Endothelial cell of umbilical vein (primary cell): ENCODE data around the gene CAPS. TPM values are rescaled to one million over a fixed set of nuclear protein-coding genes. Genes with fewer than 3 reads are reported as not detected.

Experiments used
- BruUV-seq: library from RNA; stranded (reverse); fragments of 400-500 nt; replicated peaks from 2 replicates; lab custom pipeline; 2021; lab: Mats Ljungman, UMichigan
- CTCF ChIA-PET: fragments of 300-600, 350-600 bp; sonication (Branson Sonifier 250); formaldehyde crosslinking; loops from one replicate; lab custom pipeline; 2021; ENCODE audit warnings: antibody characterized with exemption, inconsistent platforms; lab: Charles Lee
- POLR2A ChIA-PET: fragments of 300-600, 350-600 bp; sonication (Branson Sonifier 250); formaldehyde crosslinking; loops from one replicate; lab custom pipeline; 2021; ENCODE audit warnings: antibody characterized with exemption, inconsistent platforms; lab: Charles Lee
- DNase-seq: peaks from one replicate; pipeline ENCODE4 v3.0.0-alpha.2; 2011; ENCODE audit warnings: low read depth, low spot score
- FAIRE-seq: peaks from 2 replicates; lab custom pipeline; 2011; peaks lifted over from hg19 to GRCh38; lab: Jason Lieb, UNC
- H2AFZ ChIP-seq: 2 replicates; pipeline ENCODE4 v1.6.0; 2012; ENCODE audit warnings: low read depth, low read length, control low read depth, inconsistent platforms
- H3K27ac ChIP-seq: 2 replicates; pipeline ENCODE4 v1.5.1; 2011; ENCODE audit warnings: low read depth, mild to moderate bottlenecking, control low read depth, low read length, moderate library complexity; ENCODE audit not compliant: insufficient read depth
- H3K27me3 ChIP-seq, 2 experiments: 2 replicates each; pipeline versions ENCODE4 v1.6.0 to v1.6.1; 2011; ENCODE audit warnings: low read length in 2 of 2, mixed read lengths in 1 of 2; ENCODE audit not compliant: control insufficient read depth in 2 of 2, insufficient read depth in 2 of 2
- H3K36me3 ChIP-seq, 2 experiments: 2 replicates in 1 of 2; 3 replicates in 1 of 2; pipeline ENCODE4 v1.5.1; 2011; ENCODE audit warnings: low read length in 2 of 2, mild to moderate bottlenecking in 1 of 2, moderate library complexity in 1 of 2; ENCODE audit not compliant: control insufficient read depth in 2 of 2, insufficient read depth in 2 of 2; ENCODE audit errors: extremely low read depth in 1 of 2
- H3K4me1 ChIP-seq: 3 replicates; pipeline ENCODE4 v1.5.1; 2011; ENCODE audit warnings: mild to moderate bottlenecking, low read length; ENCODE audit not compliant: control insufficient read depth, insufficient read depth; ENCODE audit errors: extremely low read depth
- H3K4me2 ChIP-seq: 2 replicates; pipeline ENCODE4 v1.6.1; 2011; ENCODE audit warnings: low read length, control low read depth, mixed read lengths; ENCODE audit not compliant: insufficient read depth
- H3K4me3 ChIP-seq, 3 experiments: fragments of 200-600 bp in 1 of 3; sonication (generic), shearing (Covaris generic) in 1 of 3; replicated peaks in 1 of 3; 2 replicates each; pipeline ENCODE4 v1.5.1; 2011 to 2016; ENCODE audit warnings: control low read depth in 3 of 3, low read length in 3 of 3, mild to moderate bottlenecking in 2 of 3, inconsistent platforms in 1 of 3, low read depth in 1 of 3, moderate library complexity in 1 of 3; ENCODE audit not compliant: insufficient read depth in 1 of 3
- H3K79me2 ChIP-seq: 2 replicates; pipeline ENCODE4 v1.6.0; 2012; ENCODE audit warnings: low read length, inconsistent platforms; ENCODE audit not compliant: control insufficient read depth, insufficient read depth
- H3K9ac ChIP-seq: replicated peaks from 2 replicates; pipeline ENCODE3; 2011; ENCODE audit warnings: low read length, control low read depth; ENCODE audit not compliant: insufficient read depth; ENCODE audit errors: extremely low read depth
- H3K9me1 ChIP-seq: replicated peaks from 3 replicates; pipeline ENCODE4 v1.6.0; 2011; ENCODE audit warnings: mild to moderate bottlenecking, low read length; ENCODE audit not compliant: control insufficient read depth, insufficient read depth; ENCODE audit errors: extremely low read depth
- H3K9me3 ChIP-seq: replicated peaks from 2 replicates; pipeline ENCODE4 v1.5.1; 2012; ENCODE audit warnings: low read length, inconsistent platforms; ENCODE audit not compliant: control insufficient read depth, insufficient read depth
- H4K20me1 ChIP-seq: replicated peaks from 2 replicates; pipeline ENCODE3; 2011; ENCODE audit warnings: mild to moderate bottlenecking, low read length; ENCODE audit not compliant: control insufficient read depth, insufficient read depth; ENCODE audit errors: extremely low read depth
- CTCF ChIP-seq, 2 donors: IDR thresholded peaks; 1 replicate in 1 of 2; 2 replicates in 1 of 2; pipeline ENCODE4 v1.5.1; 2011; ENCODE audit warnings: low read length in 2 of 2, mild to moderate bottlenecking in 2 of 2, moderate library complexity in 2 of 2, control low read depth in 1 of 2, inconsistent platforms in 1 of 2, low read depth in 1 of 2; ENCODE audit not compliant: insufficient read depth in 1 of 2; ENCODE audit errors: extremely low read depth in 1 of 2
- EZH2 ChIP-seq: IDR thresholded peaks from 2 replicates; pipeline ENCODE4 v1.6.1; 2012; ENCODE audit warnings: borderline replicate concordance, low read depth, mild to moderate bottlenecking, moderate library complexity, low read length, inconsistent platforms; ENCODE audit not compliant: severe bottlenecking
- FOS ChIP-seq: IDR thresholded peaks from 2 replicates; pipeline ENCODE4 v1.6.1; 2011; ENCODE audit warnings: mild to moderate bottlenecking, low read length, moderate library complexity, borderline replicate concordance; ENCODE audit not compliant: insufficient read depth
- GATA2 ChIP-seq: IDR thresholded peaks from 2 replicates; pipeline ENCODE4 v1.7.0; 2011; ENCODE audit warnings: low read depth, mild to moderate bottlenecking, moderate library complexity, mixed read lengths, low read length; ENCODE audit not compliant: insufficient read length, insufficient read depth
- JUN ChIP-seq: IDR thresholded peaks from 2 replicates; pipeline ENCODE4 v1.6.1; 2011; ENCODE audit warnings: borderline replicate concordance, low read depth; ENCODE audit not compliant: insufficient read length, insufficient read depth
- MAX ChIP-seq: IDR thresholded peaks from 2 replicates; pipeline ENCODE4 v1.6.1; 2011; ENCODE audit not compliant: insufficient read depth, insufficient read length
- MYC ChIP-seq: IDR thresholded peaks from one replicate; pipeline ENCODE4 v1.6.1; 2011; ENCODE audit warnings: mild to moderate bottlenecking, low read depth, low read length
- POLR2A ChIP-seq: IDR thresholded peaks from 2 replicates; pipeline ENCODE4 v1.6.1; 2012; ENCODE audit warnings: low read depth, mild to moderate bottlenecking, control low read depth, low read length
- POLR2AphosphoS5 ChIP-seq: IDR thresholded peaks from 2 replicates; pipeline ENCODE4 v1.6.1; 2012; ENCODE audit warnings: low read depth, mild to moderate bottlenecking, control low read depth, low read length, moderate library complexity; ENCODE audit not compliant: insufficient read depth
- dilution Hi-C: fragments of 300-500 bp; cut with MboI; formaldehyde crosslinking; loops from one replicate; pipeline ENCODE4 v1.15.0; 2019; ENCODE audit warnings: low sequenced_read_pairs; ENCODE audit not compliant: extremely low pct_ligation_motif_present
- intact Hi-C: fragments of 100-400 bp; cut with micrococcal nuclease; formaldehyde crosslinking; loops from one replicate; pipeline ENCODE4 v1.10.0; 2022
- polyA plus RNA-seq, 4 experiments: library from polyadenylated mRNA; depleted of rRNA in 3 of 4; stranded (reverse) in 3 of 4; unstranded in 1 of 4; fragments of >200 nt; gene quantifications; 2 replicates each; pipeline versions ENCODE4 v1.2.1 to v1.2.3, GENCODE V29; 2011 to 2012; ENCODE audit warnings: missing spikeins in 1 of 4
- total RNA-seq: library from RNA; stranded (reverse); gene quantifications from 2 replicates; pipeline ENCODE4 v1.2.3, GENCODE V29; 2021

Gene CAPS
- total and polyA plus RNA-seq, 2 donors (not counting 3 experiments of a cell fraction or from before 2014, with no cell fraction given), result 6.9 to 8.9 TPM

GRCh38 chr19:5937550-5937949 lies 23.5 kb downstream of the CAPS start:
- intact Hi-C loops (no loop called here), dilution Hi-C loops (no loop called here)
- Histone ChIP-seq H3K4me2 (no peak overlapping the region), H3K9me1 (no peaks in the 10 kb centered on the region), H3K9ac (no peak overlapping the region), H3K27ac (no peak overlapping the region), H3K79me2 (no peaks in the 10 kb centered on the region), H3K4me3 (no peak overlapping the region), H3K9me3 (no peaks in the 10 kb centered on the region), H2AFZ (no peak overlapping the region), H3K27me3 (no peaks in the 10 kb centered on the region), H4K20me1 (no peaks in the 10 kb centered on the region), H3K4me1 (peaks cover 30% of the 10 kb centered on the region), H3K36me3 (peaks cover 4 to 14% of the 10 kb centered on the region in 2 experiments)
- FAIRE-seq (no peak), DNase-seq (no peak)
- POLR2A ChIA-PET, result no interaction called here
- TF ChIP-seq MAX (no peak), EZH2 (no peak), FOS (no peak), CTCF (IDR thresholded peaks at IDR 0.05; ENCODE audit: extremely low read depth in 1 of 2, insufficient read depth in 1 of 2, low read depth in 1 of 2, low read length in 2 of 2) (no peak), MYC (no peak), POLR2A (no peak), JUN (no peak), GATA2 (no peak), POLR2AphosphoS5 (no peak)
- no TSS peak for BruUV-seq
- CTCF ChIA-PET, result interaction anchor here (1.0 to 3.4 kb wide), 4 partner anchors 10 to 133 kb away, joined by 3 to 12 read pairs (median 8); partner anchors contain the start of gene NRTN
